ENCODE measurements around the gene GINS1. TPM values are rescaled to one million over a fixed set of nuclear protein-coding genes. Genes with fewer than 3 reads are reported as not detected.
"Not testable (repeated sequence)": the region's sequence is repeated elsewhere in the genome, so short reads cannot be mapped to it uniquely, and the experiment has no call there.

GINS1 gene
- total and polyA plus RNA-seq, 2 of the 13 experiments (the other 11 are each of a cell fraction or from before 2014, with no cell fraction given) = 14.6 to 59.9 TPM

- no peak for TF ChIP-seq IRF1 (CRISPR knock-in tag; IDR thresholded peaks at IDR 0.05; ENCODE audit: low read depth)
- peak; percentile 48; the same call in 1 of the 2 replicates for TF ChIP-seq PPARG (CRISPR knock-in tag; conservative IDR thresholded peaks at IDR 0.05)
- peak in 1 of 2 experiments; percentile 18; a peak in 1 of 4 replicates for TF ChIP-seq EP300 (IDR thresholded peaks at IDR 0.05; ENCODE audit: low read depth in 2 of 2, low read length in 2 of 2)
- no peak for TF ChIP-seq EP300 (CRISPR knock-in tag; IDR thresholded peaks at IDR 0.05; ENCODE audit: borderline replicate concordance)
- TF ChIP-seq PTBP1 (IDR thresholded peaks at IDR 0.05; ENCODE audit: low read depth, low read length, poor library complexity, severe bottlenecking) = no peak
- no peak for TF ChIP-seq ZNF644 (CRISPR knock-in tag; IDR thresholded peaks at IDR 0.05; ENCODE audit: low read depth)
- TF ChIP-seq ELF3 (CRISPR knock-in tag; IDR thresholded peaks at IDR 0.05) = peak; percentile 28; the same call in 1 of the 2 replicates
- peak; percentile 37; the same call in 1 of the 2 replicates for TF ChIP-seq FOXA3 (CRISPR knock-in tag; IDR thresholded peaks at IDR 0.05)
These were observed 8.4 kb upstream of the GINS1 start (continued) for GRCh38 chr20:25399037-25399430.

- H3K27ac ChIP-seq (ENCODE audit: extremely low read length, insufficient read depth, low read length); H3K79me2 ChIP-seq (ENCODE audit: insufficient read depth, low read length); H3K27me3 ChIP-seq (ENCODE audit: control insufficient read depth in 1 of 2, insufficient read depth in 2 of 2, low read length in 2 of 2); FAIRE-seq; BruUV-seq (replicated peaks); H4K20me1 ChIP-seq (ENCODE audit: insufficient read depth, low read length); in situ Hi-C loops (cut with HindIII; ENCODE audit: extremely low pct_ligation_motif_present, low pct_unique_long_range_greater_than_20kb); intact Hi-C loops (cut with micrococcal nuclease; ENCODE audit: unreplicated experiment); H3K36me3 ChIP-seq (replicated peaks in 1 of 2; ENCODE audit: control insufficient read depth in 1 of 2, insufficient read depth in 2 of 2, low read length in 2 of 2); TF ChIP-seq EP300 (CRISPR knock-in tag; IDR thresholded peaks at IDR 0.05; ENCODE audit: borderline replicate concordance): not testable (repeated sequence)
- ChIA-PET POLR2A (interaction anchor here (0.9 to 5.3 kb wide), 5 partner anchors 22 to 174 kb away, joined by 3 to 38 read pairs (median 5); partner anchors contain the start of gene PYGB), CTCF (ENCODE audit: low intra/inter-chr PET ratio, low total read pairs) (interaction anchor here (1.4 to 5.0 kb wide), 4 partner anchors 22 to 105 kb away, joined by 5 to 157 read pairs (median 28); no protein-coding TSS in a partner anchor)
- WGBS (ENCODE audit: low lambda C conversion rate) = 15% methylated on average over 11 of the region's 11 CpGs
- H2AFZ ChIP-seq (ENCODE audit: low read length) = peak overlapping the region; percentile 60
- DNase-seq (ENCODE audit: low spot score) = peak; percentile 41
- ATAC-seq = peak; percentile 44
- H3K4me1 ChIP-seq (ENCODE audit: insufficient read depth, low read length) = peaks cover 39% of the 10 kb centered on the region
- peak overlapping the region; percentile 82 for H3K4me2 ChIP-seq (ENCODE audit: low read depth, low read length)
- peaks cover 35% of the 10 kb centered on the region for H3K9me3 ChIP-seq (ENCODE audit: low read length)
- H3K9ac ChIP-seq (ENCODE audit: insufficient read depth, low read depth, low read length) = peak overlapping the region; percentile 19; the same call in 1 of the 2 replicates
- peak overlapping the region in 2 of 3 experiments; percentile 21 to 61; a peak in 4 of 6 replicates for H3K4me3 ChIP-seq (replicated peaks in 1 of 3; ENCODE audit: insufficient read depth in 1 of 3, low read depth in 2 of 3, low read length in 3 of 3)
- TF ChIP-seq CREB3 (CRISPR knock-in tag; IDR thresholded peaks at IDR 0.05) (peak; percentile 70; the same call in 1 of the 2 replicates), SOX13 (IDR thresholded peaks at IDR 0.05) (peak; percentile 44; the same call in 1 of the 2 replicates), SOX13 (CRISPR knock-in tag; conservative IDR thresholded peaks at IDR 0.05 in 1 of 2, IDR thresholded peaks at IDR 0.05 in 1 of 2) (peak in 1 of 2 experiments; percentile 74; a peak in 2 of 4 replicates), SALL1 (CRISPR knock-in tag; IDR thresholded peaks at IDR 0.05) (peak; percentile 22; the same call in 1 of the 2 replicates), ZBTB7B (CRISPR knock-in tag; IDR thresholded peaks at IDR 0.05) (peak; percentile 73), ZNF572 (CRISPR knock-in tag; IDR thresholded peaks at IDR 0.05) (0 out of 2 replicates have a peak, but pooled peaks have one; percentile 31), HNF4A (CRISPR knock-in tag; IDR thresholded peaks at IDR 0.05) (peak; percentile 56), EP300 (IDR thresholded peaks at IDR 0.05; ENCODE audit: low read depth in 2 of 2, low read length in 2 of 2) (peak in 1 of 2 experiments; percentile 17; a peak in 1 of 4 replicates), ZFP91 (CRISPR knock-in tag; IDR thresholded peaks at IDR 0.05; ENCODE audit: borderline replicate concordance) (peak; percentile 9; the same call in 1 of the 2 replicates), GZF1 (CRISPR knock-in tag; IDR thresholded peaks at IDR 0.05) (0 out of 2 replicates have a peak, but pooled peaks have one; percentile 22), GFI1 (CRISPR knock-in tag; IDR thresholded peaks at IDR 0.05; ENCODE audit: borderline replicate concordance) (peak; percentile 57), PHF8 (CRISPR knock-in tag; IDR thresholded peaks at IDR 0.05) (0 out of 2 replicates have a peak, but pooled peaks have one; percentile 4), SOX5 (CRISPR knock-in tag; IDR thresholded peaks at IDR 0.05; ENCODE audit: borderline replicate concordance) (peak; percentile 48; the same call in 1 of the 2 replicates)
These were observed 7.2 kb upstream of the GINS1 start for GRCh38 chr20:25400291-25400732.

All from HepG2 (cell line).